Measurements from ENCODE around the gene KIFBP. TPM values are rescaled to one million over a fixed set of nuclear protein-coding genes. Genes with fewer than 3 reads are reported as not detected.
"Not testable (repeated sequence)": the region's sequence is repeated elsewhere in the genome, so short reads cannot be mapped to it uniquely, and the experiment has no call there.

The KIFBP gene
- total RNA-seq, 4 donors from 2014 or later = 7.4 to 49.2 (median 30.4) TPM

DNA sequence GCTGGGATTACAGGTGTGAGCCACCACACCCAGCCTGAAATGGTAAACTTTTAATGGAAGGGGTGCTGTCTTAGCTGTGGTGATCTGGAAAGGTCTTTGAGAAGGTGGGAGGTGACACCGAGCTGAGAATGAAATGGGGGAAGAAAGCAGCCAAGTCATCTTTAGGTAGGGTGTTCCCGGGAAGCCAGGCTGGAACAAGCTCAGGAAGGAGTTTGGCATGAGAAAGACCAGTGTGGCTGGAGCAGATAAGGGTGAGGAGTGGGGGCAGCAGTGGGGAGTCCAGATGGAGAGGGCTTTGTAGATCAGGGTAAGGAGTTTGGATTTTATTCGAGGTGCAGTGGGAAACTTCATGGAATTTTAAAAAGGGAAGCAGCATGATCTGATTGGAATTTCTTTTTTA lies 30.0 kb downstream of the KIFBP start:
- no peak for TF ChIP-seq POLR2A (IDR thresholded peaks at IDR 0.05)
- TF ChIP-seq, protein P1, sequence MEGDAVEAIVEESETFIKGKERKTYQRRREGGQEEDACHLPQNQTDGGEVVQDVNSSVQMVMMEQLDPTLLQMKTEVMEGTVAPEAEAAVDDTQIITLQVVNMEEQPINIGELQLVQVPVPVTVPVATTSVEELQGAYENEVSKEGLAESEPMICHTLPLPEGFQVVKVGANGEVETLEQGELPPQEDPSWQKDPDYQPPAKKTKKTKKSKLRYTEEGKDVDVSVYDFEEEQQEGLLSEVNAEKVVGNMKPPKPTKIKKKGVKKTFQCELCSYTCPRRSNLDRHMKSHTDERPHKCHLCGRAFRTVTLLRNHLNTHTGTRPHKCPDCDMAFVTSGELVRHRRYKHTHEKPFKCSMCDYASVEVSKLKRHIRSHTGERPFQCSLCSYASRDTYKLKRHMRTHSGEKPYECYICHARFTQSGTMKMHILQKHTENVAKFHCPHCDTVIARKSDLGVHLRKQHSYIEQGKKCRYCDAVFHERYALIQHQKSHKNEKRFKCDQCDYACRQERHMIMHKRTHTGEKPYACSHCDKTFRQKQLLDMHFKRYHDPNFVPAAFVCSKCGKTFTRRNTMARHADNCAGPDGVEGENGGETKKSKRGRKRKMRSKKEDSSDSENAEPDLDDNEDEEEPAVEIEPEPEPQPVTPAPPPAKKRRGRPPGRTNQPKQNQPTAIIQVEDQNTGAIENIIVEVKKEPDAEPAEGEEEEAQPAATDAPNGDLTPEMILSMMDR (IDR thresholded peaks at IDR 0.05) = no peak
- intact Hi-C loops (cut with DNase I; ENCODE audit: low total_unique reads) = no loop called here
- no peaks in the 10 kb centered on the region for H3K9me3 ChIP-seq
- H3K4me1 ChIP-seq = no peaks in the 10 kb centered on the region
- H3K27ac ChIP-seq = no peak overlapping the region
- no peaks in the 10 kb centered on the region for H3K27me3 ChIP-seq
- H3K36me3 ChIP-seq = no peaks in the 10 kb centered on the region
- no peak for DNase-seq
- no peak overlapping the region for H3K4me3 ChIP-seq

DNA sequence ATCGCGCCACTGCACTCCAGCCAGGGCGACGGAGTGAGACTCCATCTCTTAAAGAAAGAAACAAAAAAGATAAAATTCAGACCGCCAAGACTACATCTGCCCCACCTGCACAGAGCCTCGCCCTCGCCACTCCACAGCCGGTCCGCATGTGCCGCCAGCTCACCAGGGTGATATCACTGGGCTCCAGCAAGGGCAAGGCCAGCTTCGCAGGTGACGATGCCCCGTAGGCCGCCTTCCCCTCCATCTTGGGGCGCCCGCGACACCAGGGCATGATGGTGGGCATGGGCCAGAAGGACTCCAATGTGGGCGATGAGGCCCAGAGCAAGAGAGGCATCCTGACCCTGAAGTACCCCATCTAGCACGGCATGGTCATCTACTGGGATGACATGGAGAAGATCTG lies 34.0 kb downstream of the KIFBP start:
- no peak for DNase-seq

DNA sequence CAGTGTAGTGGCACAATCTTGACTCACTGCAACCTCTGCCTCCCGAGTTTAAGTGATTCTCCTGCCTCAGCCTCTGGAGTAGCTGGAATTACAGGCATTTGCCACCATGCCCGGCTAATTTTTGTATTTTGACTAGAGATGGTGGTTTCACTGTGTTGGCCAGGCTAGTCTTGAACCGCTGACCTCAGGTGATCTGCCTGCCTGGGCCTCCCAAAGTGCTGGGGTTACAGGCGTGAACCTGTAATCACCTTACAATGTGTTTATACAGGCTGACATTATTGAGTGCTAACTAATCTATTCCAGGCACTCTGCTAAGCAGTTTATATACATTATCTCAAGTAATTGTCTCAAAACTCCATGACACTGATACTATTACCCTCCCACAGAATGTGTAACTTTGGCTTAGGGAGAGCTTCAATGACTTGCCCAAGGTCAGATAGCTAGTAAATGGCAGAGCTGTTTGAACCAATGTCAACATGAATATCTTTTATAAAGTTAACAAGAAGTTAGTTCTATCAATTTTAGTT lies 36.8 kb downstream of the KIFBP start:
- Histone ChIP-seq H3K27ac (no peak overlapping the region), H3K4me3 (no peak overlapping the region), H3K27me3 (no peaks in the 10 kb centered on the region), H3K9me3 (no peaks in the 10 kb centered on the region), H3K36me3 (no peaks in the 10 kb centered on the region), H3K4me1 (no peaks in the 10 kb centered on the region)
- DNase-seq = no peak
- no peak for TF ChIP-seq POLR2A (IDR thresholded peaks at IDR 0.05)
- intact Hi-C loops (cut with DNase I; ENCODE audit: low total_unique reads) = no loop called here

More for the DNA sequence above, 34.0 kb downstream of the KIFBP start:
- Histone ChIP-seq H3K4me3 (no peak overlapping the region), H3K4me1 (no peaks in the 10 kb centered on the region), H3K9me3 (no peaks in the 10 kb centered on the region), H3K36me3 (no peaks in the 10 kb centered on the region), H3K27ac (no peak overlapping the region), H3K27me3 (no peaks in the 10 kb centered on the region)
- intact Hi-C loops (cut with DNase I; ENCODE audit: low total_unique reads) = no loop called here
- TF ChIP-seq, protein P1 (IDR thresholded peaks at IDR 0.05) = no peak
- no peak for TF ChIP-seq POLR2A (IDR thresholded peaks at IDR 0.05)

DNA sequence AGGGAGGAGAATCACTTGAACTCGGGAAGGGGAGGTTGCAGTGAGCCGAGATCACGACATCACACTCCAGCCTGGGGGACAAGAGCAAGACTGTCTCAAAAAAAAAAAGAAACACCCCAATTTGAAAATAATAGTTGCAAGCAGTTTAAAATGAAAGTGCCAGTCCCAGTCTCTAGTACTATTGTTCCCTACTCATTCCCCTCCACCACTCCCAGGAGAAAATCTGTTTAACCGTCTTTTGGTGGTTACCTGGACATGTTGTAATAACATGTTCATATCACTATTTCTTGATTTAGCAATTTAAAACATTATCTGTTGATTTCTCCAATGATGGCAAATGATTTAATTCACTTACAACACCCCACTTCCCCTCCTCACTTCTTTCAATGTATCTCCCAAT lies 44.7 kb downstream of the KIFBP start:
- H3K27me3 ChIP-seq = no peaks in the 10 kb centered on the region
- DNase-seq = no peak
- H3K36me3 ChIP-seq = no peaks in the 10 kb centered on the region
- H3K27ac ChIP-seq = no peak overlapping the region
- H3K9me3 ChIP-seq = no peaks in the 10 kb centered on the region
- intact Hi-C loops (cut with DNase I; ENCODE audit: low total_unique reads) = no loop called here
- H3K4me3 ChIP-seq = no peak overlapping the region
- H3K4me1 ChIP-seq = no peaks in the 10 kb centered on the region
- no peak for TF ChIP-seq POLR2A (IDR thresholded peaks at IDR 0.05)
- TF ChIP-seq, protein P1 (IDR thresholded peaks at IDR 0.05) = no peak

DNA sequence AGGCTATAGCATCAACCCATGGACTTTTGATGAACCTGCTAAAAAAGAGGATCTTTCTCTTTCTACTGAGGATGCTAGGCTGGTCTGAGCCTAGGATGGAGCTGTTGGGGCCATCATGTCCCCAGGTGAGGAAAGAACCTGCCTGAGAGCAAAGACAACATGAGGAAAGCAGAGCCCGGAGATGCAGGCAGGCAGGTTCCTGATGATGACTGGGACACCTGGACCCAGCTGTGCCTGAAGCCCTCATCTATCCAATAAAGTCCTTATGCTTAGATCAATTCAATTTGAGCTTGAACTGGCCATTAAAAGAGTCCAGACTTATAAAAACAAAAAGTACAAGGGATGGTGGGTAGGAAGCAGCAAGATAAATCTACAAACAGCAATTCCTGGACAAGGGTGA lies 48.9 kb downstream of the KIFBP start:
- Histone ChIP-seq H3K4me1 (no peaks in the 10 kb centered on the region), H3K27ac (no peak overlapping the region), H3K27me3 (no peaks in the 10 kb centered on the region), H3K9me3 (no peaks in the 10 kb centered on the region), H3K4me3 (no peak overlapping the region), H3K36me3 (no peaks in the 10 kb centered on the region)
- DNase-seq = no peak
- intact Hi-C loops (cut with DNase I; ENCODE audit: low total_unique reads) = no loop called here
- TF ChIP-seq, protein P1 (IDR thresholded peaks at IDR 0.05) = no peak
- TF ChIP-seq POLR2A (IDR thresholded peaks at IDR 0.05) = no peak

DNA sequence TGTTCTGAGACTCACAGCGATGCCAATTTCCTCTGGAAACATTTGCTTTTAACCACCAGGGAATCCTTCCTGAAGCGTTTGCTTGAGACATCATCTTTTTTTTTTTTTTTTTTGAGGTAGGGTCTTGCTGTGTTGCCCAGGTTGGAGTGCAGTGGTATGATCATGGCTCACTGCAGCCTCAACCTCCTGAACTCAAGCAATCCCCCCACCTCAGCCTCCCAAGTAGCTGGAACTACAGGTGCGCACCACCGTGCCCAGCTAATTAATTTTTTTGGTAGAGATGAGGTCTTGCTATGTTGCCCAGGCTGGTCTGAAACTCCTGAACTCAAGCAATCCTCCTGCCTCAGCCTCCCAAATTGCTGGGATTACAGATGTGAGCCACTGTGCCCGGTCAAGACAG lies 52.3 kb downstream of the KIFBP start:
- DNase-seq; H3K27ac ChIP-seq; H3K4me3 ChIP-seq; H3K36me3 ChIP-seq; H3K4me1 ChIP-seq; H3K9me3 ChIP-seq; H3K27me3 ChIP-seq; intact Hi-C loops (cut with DNase I; ENCODE audit: low total_unique reads): not testable (repeated sequence)

Measured in uterus (tissue), 4 donors.